ENCODE measurements around the gene TOM1L2.

The TOM1L2 gene

DNA sequence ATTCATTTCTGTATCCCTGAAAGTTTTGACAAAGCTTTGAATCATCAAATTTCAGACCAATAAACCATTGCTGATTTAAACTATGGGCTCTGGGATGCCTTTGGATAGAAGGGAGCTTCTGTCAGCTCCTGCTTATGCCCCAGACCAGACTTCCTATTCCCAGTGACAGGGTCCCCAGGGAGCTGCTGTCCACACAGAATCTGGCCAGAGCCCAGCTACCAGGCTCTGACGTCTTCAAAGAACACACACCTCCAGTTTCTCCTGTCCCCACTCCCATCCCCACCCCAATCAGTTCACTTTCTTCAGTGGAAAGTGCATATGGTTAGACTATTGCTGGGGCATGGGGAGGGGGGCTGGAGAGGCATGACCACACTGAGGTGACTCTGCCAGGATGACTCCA is 83.8 kb downstream of the TOM1L2 start:
- no peaks in the 10 kb centered on the region for H3K27me3 ChIP-seq (ENCODE audit: control insufficient read depth in 1 of 2, insufficient read depth in 2 of 2, low read length in 2 of 2)
- no peaks in the 10 kb centered on the region for H3K4me1 ChIP-seq (ENCODE audit: insufficient read depth, low read length)
- H3K36me3 ChIP-seq (ENCODE audit: insufficient read depth, low read length), result peaks cover 30% of the 10 kb centered on the region
- no peak overlapping the region for H3K9ac ChIP-seq (ENCODE audit: low read length)
- H3K9me3 ChIP-seq (ENCODE audit: low read length), result no peaks in the 10 kb centered on the region
- H3K4me3 ChIP-seq (ENCODE audit: low read depth in 1 of 2, low read length in 2 of 2), result no peak overlapping the region
- no peak overlapping the region for H3K27ac ChIP-seq (ENCODE audit: low read depth, low read length)

DNA sequence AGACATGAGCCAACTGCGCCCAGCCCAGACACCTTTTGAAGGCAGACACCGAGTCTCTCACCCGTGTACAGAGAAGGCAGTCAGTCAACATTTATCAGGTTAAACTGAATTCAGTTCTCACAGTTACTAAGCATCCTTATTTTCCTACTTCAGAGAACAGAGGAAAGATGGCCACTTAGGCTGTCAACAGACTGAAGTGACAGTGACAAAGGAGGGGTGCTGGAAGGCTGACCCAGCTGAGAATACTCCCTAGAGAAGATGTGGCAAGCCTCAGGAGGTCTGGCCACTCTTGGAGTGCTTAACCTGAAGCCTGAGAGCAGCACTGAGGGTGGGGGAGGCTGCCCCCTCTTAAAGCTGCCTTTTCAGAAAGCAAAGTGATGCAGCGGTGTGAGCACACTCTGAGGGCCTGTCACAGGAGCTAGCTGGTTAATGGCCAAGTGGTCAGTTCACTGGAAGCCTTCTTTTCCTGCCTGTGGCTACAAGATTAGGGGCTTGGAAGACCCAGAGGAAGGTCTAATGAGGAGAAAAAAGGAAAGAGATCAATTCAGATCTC is 84.4 kb downstream of the TOM1L2 start:
- Histone ChIP-seq H3K9ac (ENCODE audit: low read length) (no peak overlapping the region), H3K27ac (ENCODE audit: low read depth, low read length) (no peak overlapping the region), H3K36me3 (ENCODE audit: insufficient read depth, low read length) (peaks cover 28% of the 10 kb centered on the region)

DNA sequence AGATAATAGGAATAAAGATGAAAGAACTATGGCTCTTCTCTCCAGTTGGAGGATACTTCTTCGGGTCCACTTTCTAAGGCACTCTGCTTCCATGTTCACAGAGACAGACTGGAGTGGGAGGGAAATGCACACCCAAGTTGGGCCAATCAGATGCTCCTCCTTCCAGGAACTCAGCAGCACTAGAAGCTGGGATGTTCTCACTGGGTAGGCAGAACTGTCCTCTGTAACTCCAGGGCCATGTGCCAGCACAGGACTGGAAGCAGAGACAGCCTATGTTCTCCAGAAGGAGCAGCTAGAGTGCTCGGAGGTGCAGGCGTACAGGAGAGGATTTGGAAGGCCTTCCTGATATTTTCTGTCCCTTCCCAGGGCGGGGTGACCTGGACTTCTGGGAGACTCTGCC is 85.5 kb downstream of the TOM1L2 start:
- no peaks in the 10 kb centered on the region for H3K27me3 ChIP-seq (ENCODE audit: control insufficient read depth in 1 of 2, insufficient read depth in 2 of 2, low read length in 2 of 2)
- H3K27ac ChIP-seq (ENCODE audit: low read depth, low read length), result no peak overlapping the region
- H3K4me3 ChIP-seq (ENCODE audit: low read depth in 1 of 2, low read length in 2 of 2), result no peak overlapping the region
- no peaks in the 10 kb centered on the region for H3K4me1 ChIP-seq (ENCODE audit: insufficient read depth, low read length)
- H3K9ac ChIP-seq (ENCODE audit: low read length), result no peak overlapping the region
- H3K36me3 ChIP-seq (ENCODE audit: insufficient read depth, low read length), result peaks cover 35% of the 10 kb centered on the region
- no peaks in the 10 kb centered on the region for H3K9me3 ChIP-seq (ENCODE audit: low read length)

More for the DNA sequence above, 84.4 kb downstream of the TOM1L2 start:
- Histone ChIP-seq H3K27me3 (ENCODE audit: control insufficient read depth in 1 of 2, insufficient read depth in 2 of 2, low read length in 2 of 2) (no peaks in the 10 kb centered on the region), H3K4me3 (ENCODE audit: low read depth in 1 of 2, low read length in 2 of 2) (no peak overlapping the region), H3K4me1 (ENCODE audit: insufficient read depth, low read length) (no peaks in the 10 kb centered on the region), H3K9me3 (ENCODE audit: low read length) (no peaks in the 10 kb centered on the region)

DNA sequence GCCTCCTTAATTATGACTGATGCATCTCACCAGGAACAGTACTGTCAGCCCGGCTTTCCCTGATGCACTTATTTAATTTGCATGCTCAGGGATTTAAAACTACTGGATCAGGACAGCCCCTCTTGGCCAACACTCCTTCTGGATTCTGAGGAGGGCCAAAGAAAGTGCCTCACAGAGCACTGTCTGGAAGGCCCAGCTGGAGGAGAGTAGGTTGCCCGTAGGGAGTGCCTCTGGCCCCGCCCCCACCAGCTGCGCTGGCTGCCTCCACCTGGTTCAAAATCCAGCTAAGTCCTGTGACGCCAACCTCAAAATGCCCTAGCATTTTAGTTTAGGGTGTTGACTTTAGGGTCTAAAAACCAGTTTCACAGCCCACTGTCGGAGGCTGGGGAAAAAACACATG is 86.0 kb downstream of the TOM1L2 start:
- Histone ChIP-seq H3K27me3 (ENCODE audit: control insufficient read depth in 1 of 2, insufficient read depth in 2 of 2, low read length in 2 of 2) (no peaks in the 10 kb centered on the region), H3K9ac (ENCODE audit: low read length) (no peak overlapping the region), H3K27ac (ENCODE audit: low read depth, low read length) (no peak overlapping the region), H3K4me3 (ENCODE audit: low read depth in 1 of 2, low read length in 2 of 2) (no peak overlapping the region), H3K36me3 (ENCODE audit: insufficient read depth, low read length) (peaks cover 36% of the 10 kb centered on the region), H3K4me1 (ENCODE audit: insufficient read depth, low read length) (no peaks in the 10 kb centered on the region), H3K9me3 (ENCODE audit: low read length) (no peaks in the 10 kb centered on the region)

DNA sequence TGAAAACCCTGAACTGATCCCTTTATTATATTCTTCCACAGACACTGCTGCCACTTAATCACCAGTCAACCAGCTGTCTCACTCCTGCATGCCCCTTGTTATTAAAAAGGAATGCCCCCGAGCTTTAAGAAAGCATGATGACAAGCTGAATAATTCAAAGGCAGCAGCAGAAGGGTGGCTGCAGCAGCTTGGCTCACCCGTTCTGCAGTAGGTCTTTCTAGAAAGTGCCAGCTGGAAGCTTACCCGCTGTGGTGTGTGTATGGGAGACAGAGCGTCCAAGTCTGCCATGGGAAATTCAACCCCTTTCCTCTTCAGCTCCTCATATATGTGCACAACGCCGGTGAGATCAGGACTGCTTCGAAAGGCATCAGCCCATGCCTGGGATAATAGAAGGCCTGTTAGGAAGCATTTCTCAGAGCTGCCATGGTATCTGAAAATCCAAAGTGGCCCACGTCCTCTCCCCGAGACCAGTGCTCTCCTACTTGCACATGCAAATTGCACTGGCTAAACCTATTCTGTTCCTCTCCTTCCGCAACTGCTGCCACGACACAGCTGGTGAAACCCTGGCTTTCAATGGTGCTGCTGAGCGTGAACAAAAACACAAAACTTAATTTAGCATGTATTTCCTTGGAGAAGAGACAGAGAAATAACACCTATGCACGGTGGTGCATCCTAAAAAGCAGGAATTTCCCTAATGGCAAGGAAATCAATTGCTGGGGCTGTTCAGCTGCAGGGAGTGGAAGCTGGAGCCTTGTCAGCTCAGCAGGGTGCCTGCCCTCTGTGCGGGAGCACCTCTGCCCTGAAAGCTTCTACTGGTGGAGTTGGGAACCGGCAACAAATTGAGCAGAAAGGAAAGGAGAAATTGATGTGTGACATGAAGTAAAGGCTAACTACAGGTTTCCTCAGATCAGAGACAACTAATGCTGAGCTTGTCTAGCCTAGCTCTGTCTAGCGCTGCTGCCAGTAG is 87.5 kb downstream of the TOM1L2 start:
- H3K9ac ChIP-seq (ENCODE audit: low read length), result no peak overlapping the region
- no peaks in the 10 kb centered on the region for H3K9me3 ChIP-seq (ENCODE audit: low read length)
- no peak overlapping the region for H3K4me3 ChIP-seq (ENCODE audit: low read depth in 1 of 2, low read length in 2 of 2)
- no peaks in the 10 kb centered on the region for H3K27me3 ChIP-seq (ENCODE audit: control insufficient read depth in 1 of 2, insufficient read depth in 2 of 2, low read length in 2 of 2)
- no peak overlapping the region for H3K27ac ChIP-seq (ENCODE audit: low read depth, low read length)
- H3K36me3 ChIP-seq (ENCODE audit: insufficient read depth, low read length), result peaks cover 38% of the 10 kb centered on the region
- peaks cover 3% of the 10 kb centered on the region for H3K4me1 ChIP-seq (ENCODE audit: insufficient read depth, low read length)

DNA sequence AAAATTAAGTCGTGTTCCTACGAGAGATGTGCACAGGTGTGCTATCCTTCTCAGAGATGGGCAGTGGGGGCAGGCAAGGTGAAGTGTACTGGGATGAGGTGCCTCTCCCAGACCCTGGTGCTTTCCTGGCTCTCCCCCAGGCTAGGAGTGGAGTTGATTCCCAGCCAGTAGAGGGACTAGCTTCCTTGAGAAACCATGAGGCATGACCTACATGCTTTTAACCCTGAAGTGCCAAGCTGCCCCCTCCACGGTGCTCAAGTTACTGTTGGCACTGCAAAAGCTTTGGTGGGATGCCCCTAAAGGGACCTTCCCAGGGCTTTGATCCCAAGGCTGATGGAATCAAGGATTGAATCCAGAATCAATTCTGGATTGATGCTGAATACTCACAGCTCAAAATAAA is 88.4 kb downstream of the TOM1L2 start:
- Histone ChIP-seq H3K9ac (ENCODE audit: low read length) (no peak overlapping the region), H3K27ac (ENCODE audit: low read depth, low read length) (no peak overlapping the region), H3K27me3 (ENCODE audit: control insufficient read depth in 1 of 2, insufficient read depth in 2 of 2, low read length in 2 of 2) (no peaks in the 10 kb centered on the region), H3K9me3 (ENCODE audit: low read length) (no peaks in the 10 kb centered on the region), H3K4me1 (ENCODE audit: insufficient read depth, low read length) (peaks cover 7% of the 10 kb centered on the region), H3K36me3 (ENCODE audit: insufficient read depth, low read length) (peaks cover 46% of the 10 kb centered on the region), H3K4me3 (ENCODE audit: low read depth in 1 of 2, low read length in 2 of 2) (no peak overlapping the region)

DNA sequence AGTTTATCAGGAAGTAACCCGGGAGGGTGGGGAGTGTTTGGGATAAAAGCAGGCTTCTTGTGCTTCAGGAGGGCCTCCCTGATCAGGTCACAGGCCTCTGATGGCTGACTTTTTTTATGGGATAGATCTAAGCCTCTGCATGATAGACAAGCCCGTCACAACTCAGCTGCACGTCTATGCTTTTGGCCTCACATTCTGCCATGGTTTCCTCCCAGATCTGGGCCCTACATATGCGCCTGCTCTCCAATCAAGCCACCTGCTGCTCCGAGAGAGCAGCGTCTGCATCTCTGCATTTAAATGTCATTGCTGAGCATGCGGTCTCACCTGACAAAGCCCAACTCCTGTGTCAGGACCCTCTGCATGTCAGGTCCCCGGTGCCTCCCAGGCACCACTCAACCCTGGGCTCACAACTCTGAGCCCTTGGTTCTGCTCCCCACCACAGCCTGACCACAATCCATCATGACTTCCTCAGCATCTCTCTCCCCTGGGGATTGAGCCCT is 90.1 kb downstream of the TOM1L2 start:
- Histone ChIP-seq H3K27ac (ENCODE audit: low read depth, low read length) (no peak overlapping the region), H3K36me3 (ENCODE audit: insufficient read depth, low read length) (peaks cover 54% of the 10 kb centered on the region), H3K9me3 (ENCODE audit: low read length) (no peaks in the 10 kb centered on the region), H3K27me3 (ENCODE audit: control insufficient read depth in 1 of 2, insufficient read depth in 2 of 2, low read length in 2 of 2) (no peaks in the 10 kb centered on the region), H3K9ac (ENCODE audit: low read length) (no peak overlapping the region), H3K4me1 (ENCODE audit: insufficient read depth, low read length) (peaks cover 23% of the 10 kb centered on the region), H3K4me3 (ENCODE audit: low read depth in 1 of 2, low read length in 2 of 2) (no peak overlapping the region)

DNA sequence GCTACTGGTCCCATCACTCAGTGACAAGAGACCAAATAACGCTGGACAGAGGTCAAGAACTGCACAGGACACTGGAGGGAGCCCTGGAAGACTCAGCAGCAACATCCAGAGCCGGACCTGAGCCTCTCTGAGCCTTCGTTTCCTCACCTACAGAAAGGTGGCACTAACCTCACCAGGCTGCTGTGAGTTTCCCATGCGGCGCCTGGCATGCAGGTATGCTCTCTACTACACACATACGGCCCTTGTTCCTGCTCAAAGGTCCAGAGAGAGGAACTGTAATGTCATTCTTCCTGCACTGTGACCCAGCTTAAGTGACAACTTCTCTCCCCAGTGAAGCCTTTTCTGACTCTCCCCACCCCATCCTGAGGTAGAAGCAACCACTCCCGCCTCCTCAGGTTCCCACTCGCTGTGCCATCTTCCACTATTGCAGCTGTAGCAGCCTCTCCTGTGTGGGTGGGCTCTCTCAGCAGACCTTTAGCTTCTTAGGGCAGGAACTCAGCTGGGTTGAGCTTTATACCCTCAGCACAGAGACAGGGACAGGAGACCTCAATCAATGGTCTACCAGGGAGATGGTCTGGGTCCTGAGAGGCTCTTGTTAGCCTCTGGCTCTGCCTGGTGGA is 91.5 kb downstream of the TOM1L2 start:
- no peak overlapping the region for H3K4me3 ChIP-seq (ENCODE audit: low read depth in 1 of 2, low read length in 2 of 2)
- H3K4me1 ChIP-seq (ENCODE audit: insufficient read depth, low read length), result peaks cover 38% of the 10 kb centered on the region
- no peak overlapping the region for H3K9ac ChIP-seq (ENCODE audit: low read length)
- H3K9me3 ChIP-seq (ENCODE audit: low read length), result no peaks in the 10 kb centered on the region
- peaks cover 54% of the 10 kb centered on the region for H3K36me3 ChIP-seq (ENCODE audit: insufficient read depth, low read length)
- H3K27me3 ChIP-seq (ENCODE audit: control insufficient read depth in 1 of 2, insufficient read depth in 2 of 2, low read length in 2 of 2), result no peaks in the 10 kb centered on the region
- H3K27ac ChIP-seq (ENCODE audit: low read depth, low read length), result no peak overlapping the region

DNA sequence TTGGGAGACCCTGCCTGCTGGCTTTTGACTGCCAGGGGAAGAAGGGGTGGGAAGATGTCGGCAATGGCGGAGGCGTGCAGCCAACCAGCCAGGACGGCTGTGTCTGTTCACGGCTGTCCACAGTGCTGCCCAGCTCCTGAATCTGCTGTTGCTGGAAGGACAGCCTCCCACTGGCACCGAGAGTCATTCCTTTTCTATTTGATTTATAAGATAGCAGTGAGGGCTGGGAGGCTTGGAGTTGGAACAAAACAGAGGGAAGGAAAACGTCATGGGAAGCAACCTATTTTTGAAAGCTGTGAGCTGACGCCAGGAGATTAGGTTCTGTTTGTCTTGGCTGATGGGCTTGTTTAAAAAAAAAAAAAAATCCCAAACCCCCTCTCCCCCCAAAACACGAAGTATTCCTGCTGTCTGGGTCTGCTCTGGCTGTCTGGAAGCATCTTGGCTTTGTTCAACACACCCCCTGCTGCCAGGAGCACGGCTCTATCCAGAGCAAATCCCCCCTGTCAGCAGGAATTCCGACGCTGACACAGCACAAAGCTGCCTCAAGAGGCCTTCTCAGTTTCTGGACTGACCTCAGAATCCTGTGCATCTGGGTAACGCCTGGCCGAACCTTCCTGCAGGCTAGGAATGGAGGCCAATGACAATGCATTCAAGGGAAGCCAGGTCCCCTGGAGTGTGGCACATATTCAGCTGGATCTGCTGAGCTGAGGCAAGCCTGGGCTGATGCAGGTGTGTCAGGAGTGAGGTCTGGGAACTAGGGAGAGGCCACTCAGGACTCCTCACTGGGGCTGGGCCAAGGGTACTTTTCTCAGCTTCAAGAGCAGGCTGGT is 94.5 kb downstream of the TOM1L2 start:
- Histone ChIP-seq H3K27me3 (ENCODE audit: control insufficient read depth in 1 of 2, insufficient read depth in 2 of 2, low read length in 2 of 2) (no peaks in the 10 kb centered on the region), H3K27ac (ENCODE audit: low read depth, low read length) (peak overlapping the region; percentile 80), H3K9ac (ENCODE audit: low read length) (peak overlapping the region; percentile 22), H3K4me3 (ENCODE audit: low read depth in 1 of 2, low read length in 2 of 2) (peak overlapping the region in 1 of 2 donors; percentile 35), H3K4me1 (ENCODE audit: insufficient read depth, low read length) (peaks cover 45% of the 10 kb centered on the region), H3K9me3 (ENCODE audit: low read length) (no peaks in the 10 kb centered on the region), H3K36me3 (ENCODE audit: insufficient read depth, low read length) (peaks cover 35% of the 10 kb centered on the region)

DNA sequence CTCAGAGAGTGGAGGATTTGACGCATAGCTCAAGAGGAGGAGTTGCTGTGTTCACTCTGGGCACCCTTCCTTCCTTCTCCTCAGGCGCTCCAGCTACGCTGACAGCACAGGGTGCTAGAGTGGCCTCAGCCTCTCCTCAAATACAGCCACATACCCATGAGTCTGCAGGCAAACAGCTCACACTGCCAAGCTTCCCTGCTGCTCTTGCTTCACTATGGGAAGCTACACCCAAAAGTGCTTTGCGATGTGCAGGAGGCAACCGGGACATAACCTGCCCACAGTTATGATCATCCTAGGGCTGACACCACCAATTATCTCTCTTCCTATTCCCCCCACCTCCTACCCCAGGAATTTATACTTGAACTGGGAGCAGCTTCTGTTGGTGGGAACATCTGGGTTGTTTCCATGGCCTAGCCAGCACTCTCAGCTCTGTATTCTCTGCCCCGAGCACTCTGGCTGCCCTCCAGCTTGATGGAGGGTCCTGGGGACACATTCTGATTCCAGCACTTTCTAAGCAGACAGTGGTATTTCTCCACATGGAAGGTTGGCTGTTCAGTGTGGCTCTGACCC is 95.2 kb downstream of the TOM1L2 start:
- Histone ChIP-seq H3K4me3 (ENCODE audit: low read depth in 1 of 2, low read length in 2 of 2) (peak overlapping the region in 1 of 2 donors; percentile 35), H3K9ac (ENCODE audit: low read length) (no peak overlapping the region), H3K4me1 (ENCODE audit: insufficient read depth, low read length) (peaks cover 45% of the 10 kb centered on the region), H3K27me3 (ENCODE audit: control insufficient read depth in 1 of 2, insufficient read depth in 2 of 2, low read length in 2 of 2) (no peaks in the 10 kb centered on the region), H3K27ac (ENCODE audit: low read depth, low read length) (peak overlapping the region; percentile 80), H3K36me3 (ENCODE audit: insufficient read depth, low read length) (peaks cover 28% of the 10 kb centered on the region), H3K9me3 (ENCODE audit: low read length) (no peaks in the 10 kb centered on the region)

Data from muscle layer of colon (tissue), 2 donors.